DND-41 (cell line): Measurements from ENCODE around the gene DNAJC28.

ENCODE experiments used
- ATAC-seq: fragments of 200-7000 bp; cut with Tn5 transposase; 3 replicates; pipeline ENCODE4 v1.9.1; 2021; ENCODE audit warnings: low read depth; ENCODE audit not compliant: insufficient read depth
- DNase-seq: peaks from one replicate; pipeline ENCODE4 v3.0.0-alpha.2; 2020
- H2AFZ ChIP-seq: 2 replicates; pipeline ENCODE4 v1.6.0; 2012; ENCODE audit warnings: low read depth, low read length
- H3K27ac ChIP-seq: 2 replicates; pipeline ENCODE4 v1.5.1; 2012; ENCODE audit warnings: low read length, inconsistent platforms
- H3K27me3 ChIP-seq: fragments of 200-600 bp; sonication (generic); 2 replicates; pipeline ENCODE4 v1.6.0; 2012; ENCODE audit warnings: low read length, mild to moderate bottlenecking, inconsistent platforms; ENCODE audit not compliant: insufficient read depth, poor library complexity
- H3K36me3 ChIP-seq: 2 replicates; pipeline ENCODE4 v1.5.1; 2012; ENCODE audit warnings: low read length, inconsistent platforms; ENCODE audit not compliant: insufficient read depth
- H3K4me1 ChIP-seq: 2 replicates; pipeline ENCODE4 v1.5.1; 2012; ENCODE audit warnings: mild to moderate bottlenecking, low read length; ENCODE audit not compliant: insufficient read depth
- H3K4me2 ChIP-seq: 2 replicates; pipeline ENCODE4 v1.6.0; 2012; ENCODE audit warnings: mild to moderate bottlenecking, moderate library complexity, low read length, inconsistent platforms; ENCODE audit not compliant: insufficient read depth
- H3K4me3 ChIP-seq, 2 experiments: fragments of 200-600 bp in 1 of 2; shearing (Covaris generic) in 1 of 2; 2 replicates each; pipeline ENCODE4 v1.5.1; 2012 to 2016; ENCODE audit warnings: inconsistent platforms in 2 of 2, low read length in 2 of 2, mild to moderate bottlenecking in 2 of 2, low read depth in 1 of 2, moderate library complexity in 1 of 2
- H3K79me2 ChIP-seq: 2 replicates; pipeline ENCODE4 v1.6.0; 2012; ENCODE audit warnings: low read length, inconsistent platforms; ENCODE audit not compliant: insufficient read depth
- H3K9ac ChIP-seq: 2 replicates; pipeline ENCODE4 v1.6.0; 2012; ENCODE audit warnings: low read depth, mild to moderate bottlenecking, inconsistent platforms, low read length, moderate library complexity
- H3K9me3 ChIP-seq: 2 replicates; pipeline ENCODE4 v1.5.1; 2012; ENCODE audit warnings: low read length, moderate library complexity, mild to moderate bottlenecking, inconsistent platforms; ENCODE audit not compliant: insufficient read depth, severe bottlenecking
- H4K20me1 ChIP-seq: 2 replicates; pipeline ENCODE4 v1.6.0; 2012; ENCODE audit warnings: low read length; ENCODE audit not compliant: insufficient read depth
- EZH2 ChIP-seq: IDR thresholded peaks from 3 replicates; pipeline ENCODE4 v1.6.1; 2012; ENCODE audit warnings: borderline replicate concordance, low read depth, mild to moderate bottlenecking, moderate library complexity, low read length, inconsistent platforms; ENCODE audit not compliant: severe bottlenecking
- TF ChIP-seq, protein P1 (sequence below): IDR thresholded peaks from 2 replicates; pipeline ENCODE4 v1.5.1; 2012; ENCODE audit warnings: borderline replicate concordance, low read length, moderate library complexity, mild to moderate bottlenecking; ENCODE audit not compliant: poor library complexity, severe bottlenecking; ENCODE audit errors: extremely low read depth

The DNAJC28 gene

DNA sequence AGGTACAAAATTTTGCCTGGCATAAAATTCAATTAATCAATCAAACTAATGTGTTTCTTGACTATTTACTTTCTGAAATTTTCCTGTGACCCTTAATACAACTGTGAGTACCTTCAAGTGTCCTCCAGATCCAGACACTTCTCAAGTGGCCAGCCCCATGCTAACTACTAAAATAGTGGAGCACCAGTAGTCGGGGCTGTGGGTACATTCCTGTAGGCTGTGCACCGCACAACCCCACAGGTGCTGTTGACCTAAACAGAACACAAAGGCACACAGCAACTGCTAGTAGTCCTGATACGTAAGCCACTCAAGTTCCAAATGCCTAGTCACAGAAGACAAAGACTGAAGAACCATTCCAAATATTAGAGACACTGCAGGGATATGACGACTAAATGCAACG lies 48.3 kb downstream of the DNAJC28 start:
- H4K20me1 ChIP-seq: no peaks in the 10 kb centered on the region
- H3K4me3 ChIP-seq: no peak overlapping the region
- no peak overlapping the region for H2AFZ ChIP-seq
- no peaks in the 10 kb centered on the region for H3K79me2 ChIP-seq
- H3K4me2 ChIP-seq: no peak overlapping the region
- no peaks in the 10 kb centered on the region for H3K9me3 ChIP-seq
- H3K4me1 ChIP-seq: no peaks in the 10 kb centered on the region
- no peak for ATAC-seq
- no peak for DNase-seq
- H3K27me3 ChIP-seq: no peaks in the 10 kb centered on the region
- H3K36me3 ChIP-seq: no peaks in the 10 kb centered on the region
- H3K9ac ChIP-seq: no peak overlapping the region
- no peak overlapping the region for H3K27ac ChIP-seq
- TF ChIP-seq, protein P1, sequence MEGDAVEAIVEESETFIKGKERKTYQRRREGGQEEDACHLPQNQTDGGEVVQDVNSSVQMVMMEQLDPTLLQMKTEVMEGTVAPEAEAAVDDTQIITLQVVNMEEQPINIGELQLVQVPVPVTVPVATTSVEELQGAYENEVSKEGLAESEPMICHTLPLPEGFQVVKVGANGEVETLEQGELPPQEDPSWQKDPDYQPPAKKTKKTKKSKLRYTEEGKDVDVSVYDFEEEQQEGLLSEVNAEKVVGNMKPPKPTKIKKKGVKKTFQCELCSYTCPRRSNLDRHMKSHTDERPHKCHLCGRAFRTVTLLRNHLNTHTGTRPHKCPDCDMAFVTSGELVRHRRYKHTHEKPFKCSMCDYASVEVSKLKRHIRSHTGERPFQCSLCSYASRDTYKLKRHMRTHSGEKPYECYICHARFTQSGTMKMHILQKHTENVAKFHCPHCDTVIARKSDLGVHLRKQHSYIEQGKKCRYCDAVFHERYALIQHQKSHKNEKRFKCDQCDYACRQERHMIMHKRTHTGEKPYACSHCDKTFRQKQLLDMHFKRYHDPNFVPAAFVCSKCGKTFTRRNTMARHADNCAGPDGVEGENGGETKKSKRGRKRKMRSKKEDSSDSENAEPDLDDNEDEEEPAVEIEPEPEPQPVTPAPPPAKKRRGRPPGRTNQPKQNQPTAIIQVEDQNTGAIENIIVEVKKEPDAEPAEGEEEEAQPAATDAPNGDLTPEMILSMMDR: no peak
- no peak for TF ChIP-seq EZH2

DNA sequence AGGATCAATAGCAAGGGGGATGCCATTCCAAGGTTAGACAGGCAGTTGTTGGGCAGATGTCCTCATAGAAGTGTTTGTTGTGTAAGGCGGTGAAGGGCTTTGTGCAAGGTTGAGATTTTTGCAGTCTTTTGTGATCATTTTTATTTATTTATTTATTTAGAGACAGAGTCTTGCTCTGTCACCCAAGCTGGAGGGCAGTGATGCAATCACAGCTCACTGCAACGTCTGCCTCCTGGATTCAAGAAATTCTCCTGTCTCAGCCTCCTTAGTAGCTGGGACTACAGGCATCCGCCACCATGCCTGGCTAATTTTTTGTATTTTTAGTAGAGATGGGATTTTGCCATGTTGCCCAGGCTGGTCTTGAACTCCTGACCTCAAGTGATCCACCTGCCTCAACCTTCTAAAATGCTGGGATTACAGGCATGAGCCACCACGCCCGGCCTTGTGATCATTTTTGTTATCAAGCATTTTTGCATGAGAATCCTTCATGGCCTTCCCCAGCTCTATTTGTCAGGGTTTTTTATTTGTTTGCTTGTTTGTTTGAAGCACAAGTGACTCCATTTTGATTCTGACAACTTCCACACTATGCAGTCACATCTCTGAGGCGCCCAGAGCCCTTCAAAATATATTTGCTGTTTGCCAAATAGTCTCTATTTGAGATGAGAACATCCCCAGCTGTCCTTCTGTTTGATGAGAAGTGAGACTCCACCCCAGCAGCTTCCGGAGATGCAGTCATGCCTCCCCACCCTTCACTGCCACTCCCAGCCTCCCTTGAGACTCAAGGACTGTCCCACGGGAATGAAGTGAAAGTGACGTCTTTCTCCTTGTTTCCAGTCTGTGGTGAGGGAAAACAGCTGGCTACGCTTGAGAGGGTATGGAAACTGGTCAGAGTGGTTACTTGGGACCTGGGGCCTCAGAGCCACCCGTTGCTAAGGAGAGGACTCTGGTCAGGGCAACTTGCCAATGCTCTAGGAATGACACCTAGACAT lies 49.7 kb downstream of the DNAJC28 start:
- no peak overlapping the region for H2AFZ ChIP-seq
- DNase-seq: no peak

More for the DNA sequence above, 49.7 kb downstream of the DNAJC28 start:
- Histone ChIP-seq H4K20me1 (no peaks in the 10 kb centered on the region), H3K27me3 (no peaks in the 10 kb centered on the region), H3K4me3 (no peak overlapping the region), H3K27ac (no peak overlapping the region), H3K4me2 (no peak overlapping the region), H3K4me1 (no peaks in the 10 kb centered on the region), H3K79me2 (no peaks in the 10 kb centered on the region), H3K9ac (no peak overlapping the region), H3K36me3 (peaks cover 10% of the 10 kb centered on the region), H3K9me3 (no peaks in the 10 kb centered on the region)
- TF ChIP-seq EZH2: no peak
- TF ChIP-seq, protein P1: no peak
- ATAC-seq: no peak
